OCI-LY3 (cell line): Measurements from ENCODE around the gene PPA1.
"Not testable (repeated sequence)": the region's sequence is repeated elsewhere in the genome, so short reads cannot be mapped to it uniquely, and the experiment has no call there.

Experiments
- H2AFZ ChIP-seq: fragments of 200-600, 300-600 bp; shearing (Covaris generic); 2 replicates; pipeline ENCODE4 v1.6.0; 2014; ENCODE audit warnings: antibody characterized with exemption, low read depth, low read length
- H3K27ac ChIP-seq: fragments of 200-600, 300-600 bp; sonication (generic); 2 replicates; pipeline ENCODE4 v1.5.1; 2014; ENCODE audit warnings: mild to moderate bottlenecking, low read length, moderate library complexity, mixed read lengths
- H3K27me3 ChIP-seq: fragments of 200-600, 300-600 bp; sonication (generic); 2 replicates; pipeline ENCODE4 v1.6.1; 2014; ENCODE audit warnings: low read depth, low read length, mixed read lengths
- H3K36me3 ChIP-seq: fragments of 200-600, 300-600 bp; sonication (generic); replicated peaks from 2 replicates; pipeline ENCODE3; 2014; ENCODE audit warnings: low read depth, low read length, mixed read lengths
- H3K4me1 ChIP-seq: fragments of 300-600, 200-600 bp; sonication (generic); 2 replicates; pipeline ENCODE4 v1.6.1; 2014; ENCODE audit warnings: low read length, mixed read lengths
- H3K4me2 ChIP-seq: fragments of 200-600, 300-600 bp; sonication (generic); 2 replicates; pipeline ENCODE4 v1.6.1; 2014; ENCODE audit warnings: low read length, mixed read lengths
- H3K4me3 ChIP-seq: fragments of 300-600, 200-600 bp; sonication (generic); 2 replicates; pipeline ENCODE4 v1.5.1; 2014; ENCODE audit warnings: antibody characterized with exemption, mild to moderate bottlenecking, low read length, moderate library complexity
- H3K79me2 ChIP-seq: fragments of 300-600, 200-600 bp; shearing (Covaris generic); 2 replicates; pipeline ENCODE4 v1.6.1; 2014; ENCODE audit warnings: mild to moderate bottlenecking, low read length, mixed read lengths
- H3K9ac ChIP-seq: fragments of 300-600, 200-600 bp; shearing (Covaris generic); 2 replicates; pipeline ENCODE4 v1.6.0; 2014; ENCODE audit warnings: mild to moderate bottlenecking, low read length, moderate library complexity
- H3K9me3 ChIP-seq: fragments of 200-600, 300-600 bp; shearing (Covaris generic); 2 replicates; pipeline ENCODE4 v1.6.1; 2014; ENCODE audit warnings: low read length, mixed read lengths; ENCODE audit not compliant: insufficient read depth
- H4K20me1 ChIP-seq: fragments of 200-600, 300-600 bp; sonication (generic); 2 replicates; pipeline ENCODE4 v1.6.1; 2016; ENCODE audit warnings: low read length, mixed read lengths; ENCODE audit not compliant: insufficient read depth
- EZH2phosphoT487 ChIP-seq: fragments of 200-600 bp; shearing (Covaris generic); IDR thresholded peaks from 2 replicates; pipeline ENCODE4 v1.6.1; 2018; ENCODE audit warnings: antibody characterized with exemption, mixed run types, low read depth
- TF ChIP-seq, protein P1 (sequence below): fragments of 200-600, 300-600 bp; sonication (generic); IDR thresholded peaks from 2 replicates; pipeline ENCODE4 v1.5.1; 2014; ENCODE audit warnings: antibody characterized with exemption, low read length, low read depth

PPA1 gene

DNA sequence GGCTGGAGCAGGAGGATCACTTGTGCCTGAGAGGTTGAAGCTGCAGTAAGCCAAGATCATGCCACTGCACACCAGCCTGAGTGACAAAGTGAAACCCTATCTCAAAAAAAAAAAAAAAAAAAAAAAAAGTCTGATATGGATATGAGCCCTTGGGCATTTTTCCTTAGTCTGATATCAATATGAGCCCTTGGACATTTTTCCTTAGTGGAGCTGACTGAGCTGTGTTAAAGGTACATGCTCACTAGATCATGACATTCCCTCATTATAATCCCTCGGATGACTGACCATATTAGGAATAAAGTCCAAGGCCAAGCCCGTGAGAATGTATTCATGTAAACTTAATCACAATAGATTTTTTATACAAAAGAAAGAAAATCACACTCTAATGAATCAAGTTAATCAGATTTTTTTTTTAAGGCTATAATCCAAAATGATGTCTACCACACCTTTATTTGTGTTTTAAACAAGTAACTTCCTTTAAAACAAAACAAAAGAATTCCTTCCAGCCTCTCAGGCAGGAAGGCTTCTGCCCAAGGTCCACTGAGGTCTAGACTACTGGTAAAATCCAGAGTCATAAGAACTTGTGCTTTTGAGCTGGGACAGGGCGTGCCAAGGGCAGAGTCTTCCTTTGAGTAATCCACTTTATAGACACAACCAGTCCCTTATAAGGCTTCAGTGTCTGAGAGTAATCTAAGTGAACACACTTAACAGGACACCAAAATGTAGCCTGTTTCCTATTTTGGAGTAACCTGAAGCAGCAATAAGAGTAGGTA, 5.5 kb downstream of the PPA1 start:
- no peak overlapping the region for H3K4me2 ChIP-seq
- H3K9ac ChIP-seq: no peak overlapping the region
- peaks cover 19% of the 10 kb centered on the region for H4K20me1 ChIP-seq
- H3K36me3 ChIP-seq: peaks cover 17% of the 10 kb centered on the region
- no peak overlapping the region for H2AFZ ChIP-seq
- no peak overlapping the region for H3K27ac ChIP-seq
- H3K27me3 ChIP-seq: no peaks in the 10 kb centered on the region
- peaks cover 47% of the 10 kb centered on the region for H3K4me1 ChIP-seq
- peaks cover 99% of the 10 kb centered on the region for H3K79me2 ChIP-seq
- TF ChIP-seq, protein P1, sequence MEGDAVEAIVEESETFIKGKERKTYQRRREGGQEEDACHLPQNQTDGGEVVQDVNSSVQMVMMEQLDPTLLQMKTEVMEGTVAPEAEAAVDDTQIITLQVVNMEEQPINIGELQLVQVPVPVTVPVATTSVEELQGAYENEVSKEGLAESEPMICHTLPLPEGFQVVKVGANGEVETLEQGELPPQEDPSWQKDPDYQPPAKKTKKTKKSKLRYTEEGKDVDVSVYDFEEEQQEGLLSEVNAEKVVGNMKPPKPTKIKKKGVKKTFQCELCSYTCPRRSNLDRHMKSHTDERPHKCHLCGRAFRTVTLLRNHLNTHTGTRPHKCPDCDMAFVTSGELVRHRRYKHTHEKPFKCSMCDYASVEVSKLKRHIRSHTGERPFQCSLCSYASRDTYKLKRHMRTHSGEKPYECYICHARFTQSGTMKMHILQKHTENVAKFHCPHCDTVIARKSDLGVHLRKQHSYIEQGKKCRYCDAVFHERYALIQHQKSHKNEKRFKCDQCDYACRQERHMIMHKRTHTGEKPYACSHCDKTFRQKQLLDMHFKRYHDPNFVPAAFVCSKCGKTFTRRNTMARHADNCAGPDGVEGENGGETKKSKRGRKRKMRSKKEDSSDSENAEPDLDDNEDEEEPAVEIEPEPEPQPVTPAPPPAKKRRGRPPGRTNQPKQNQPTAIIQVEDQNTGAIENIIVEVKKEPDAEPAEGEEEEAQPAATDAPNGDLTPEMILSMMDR: no peak
- no peak for TF ChIP-seq EZH2phosphoT487
- no peak overlapping the region for H3K4me3 ChIP-seq
- no peaks in the 10 kb centered on the region for H3K9me3 ChIP-seq

DNA sequence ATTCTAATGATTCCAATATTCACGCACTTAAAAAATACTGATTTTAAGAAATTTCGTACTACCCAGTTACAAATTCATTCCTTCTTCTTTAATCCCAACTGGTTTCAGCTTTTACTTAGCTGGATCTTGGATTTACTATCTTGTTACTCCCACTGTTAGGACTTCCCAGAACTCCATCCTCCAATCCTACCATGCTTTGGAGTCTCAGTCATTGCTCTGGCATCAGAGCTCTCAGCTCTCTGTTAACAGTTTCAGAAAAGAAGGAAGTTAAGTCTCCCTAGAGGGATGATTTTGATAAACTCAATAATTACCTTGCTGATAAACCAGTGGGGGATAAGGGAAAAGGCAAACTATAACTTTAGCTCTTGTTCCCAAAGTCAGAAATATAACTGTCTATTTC, 9.5 kb downstream of the PPA1 start:
- H3K27me3 ChIP-seq: no peaks in the 10 kb centered on the region
- peaks cover 16% of the 10 kb centered on the region for H3K36me3 ChIP-seq
- no peaks in the 10 kb centered on the region for H3K9me3 ChIP-seq
- peaks cover 13% of the 10 kb centered on the region for H4K20me1 ChIP-seq
- no peak overlapping the region for H3K4me2 ChIP-seq
- H3K4me3 ChIP-seq: no peak overlapping the region
- H3K9ac ChIP-seq: no peak overlapping the region
- H2AFZ ChIP-seq: no peak overlapping the region
- TF ChIP-seq, protein P1: no peak
- TF ChIP-seq EZH2phosphoT487: no peak
- peaks cover 53% of the 10 kb centered on the region for H3K4me1 ChIP-seq
- H3K79me2 ChIP-seq: peaks cover 75% of the 10 kb centered on the region
- no peak overlapping the region; the same call in 1 of the 2 replicates for H3K27ac ChIP-seq

DNA sequence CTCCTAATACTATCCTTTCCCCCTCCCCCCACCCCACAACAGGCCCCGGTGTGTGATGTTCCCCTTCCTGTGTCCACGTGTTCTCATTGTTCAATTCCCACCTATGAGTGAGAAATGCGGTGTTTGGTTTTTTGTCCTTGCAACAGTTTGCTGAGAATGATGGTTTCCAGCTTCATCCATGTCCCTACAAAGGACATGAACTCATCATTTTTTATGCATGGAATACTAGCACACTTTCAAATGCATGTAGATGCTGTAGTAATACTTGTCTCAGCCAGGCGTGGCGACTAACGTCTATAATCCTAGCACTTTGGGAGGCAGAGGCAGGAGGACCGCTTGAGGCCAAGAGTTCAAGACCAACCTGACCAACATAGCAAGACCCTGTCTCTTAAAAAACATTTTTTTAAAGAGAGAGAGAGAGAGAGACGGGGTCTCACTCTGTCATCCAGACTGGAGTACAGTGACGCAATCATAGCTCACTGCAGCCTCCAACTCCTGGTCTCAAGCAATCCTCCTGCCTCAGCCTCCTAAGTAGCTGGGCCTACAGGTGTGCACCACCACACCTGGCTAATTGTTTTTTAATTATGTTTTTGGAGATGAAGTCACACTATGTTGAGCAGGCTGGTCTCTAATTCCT, 10.3 kb downstream of the PPA1 start:
- not testable (repeated sequence) for H3K27ac ChIP-seq, H3K9ac ChIP-seq, H4K20me1 ChIP-seq, H3K27me3 ChIP-seq, H3K9me3 ChIP-seq, H3K4me3 ChIP-seq, H3K4me2 ChIP-seq, H2AFZ ChIP-seq
- peaks cover 48% of the 10 kb centered on the region for H3K4me1 ChIP-seq
- peaks cover 13% of the 10 kb centered on the region for H3K36me3 ChIP-seq
- peaks cover 72% of the 10 kb centered on the region for H3K79me2 ChIP-seq

DNA sequence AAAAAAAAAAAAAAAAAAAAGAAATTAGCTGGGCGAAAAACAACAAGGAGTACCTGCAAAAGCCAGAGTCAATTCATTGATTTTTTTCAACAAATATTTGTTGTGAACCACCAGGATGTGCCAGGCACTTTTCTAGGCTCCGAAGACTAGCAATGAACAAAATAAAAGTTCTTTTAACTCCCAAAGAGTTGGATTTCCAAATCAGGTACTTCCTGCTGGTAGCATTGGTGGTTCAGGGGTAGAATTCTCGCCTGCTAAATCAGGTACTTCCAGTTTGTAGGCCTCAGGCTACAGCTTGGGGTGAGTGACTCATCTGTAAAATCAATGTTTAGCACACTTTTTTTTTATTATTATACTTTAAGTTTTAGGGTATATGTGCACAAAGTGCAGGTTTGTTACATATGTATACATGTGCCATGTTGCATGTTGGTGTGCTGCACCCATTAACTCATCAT, 10.9 kb downstream of the PPA1 start:
- Histone ChIP-seq H3K9ac (no peak overlapping the region), H3K27ac (0 out of 2 replicates have a peak overlapping the region, but pooled peaks have one; percentile 23), H3K4me1 (peaks cover 44% of the 10 kb centered on the region), H3K9me3 (no peaks in the 10 kb centered on the region), H3K36me3 (peaks cover 16% of the 10 kb centered on the region), H3K4me2 (no peak overlapping the region), H2AFZ (no peak overlapping the region), H3K27me3 (no peaks in the 10 kb centered on the region), H4K20me1 (peaks cover 3% of the 10 kb centered on the region; the same call in 1 of the 2 replicates), H3K4me3 (no peak overlapping the region), H3K79me2 (peaks cover 67% of the 10 kb centered on the region)
- TF ChIP-seq, protein P1: no peak
- TF ChIP-seq EZH2phosphoT487: no peak
